ENCODE data around the gene TRAM2. TPM values are rescaled to one million over a fixed set of nuclear protein-coding genes. Genes with fewer than 3 reads are reported as not detected.

Gene TRAM2
- total and polyA plus RNA-seq, 9 of the 15 experiments (the other 6 are each of a cell fraction or from before 2014, with no cell fraction given) = 2.6 to 13.3 (median 8.9) TPM

- no peak for TF ChIP-seq RAD21 (CRISPR knock-in tag; conservative IDR thresholded peaks at IDR 0.05 in 1 of 2, IDR thresholded peaks at IDR 0.05 in 1 of 2)
- TF ChIP-seq BHLHE40 (IDR thresholded peaks at IDR 0.05; ENCODE audit: low read length) = peak; percentile 92
- peak; percentile 39; the same call in 1 of the 2 replicates for TF ChIP-seq NKRF (IDR thresholded peaks at IDR 0.05; ENCODE audit: borderline replicate concordance)
- TF ChIP-seq FOXK2 (conservative IDR thresholded peaks at IDR 0.05 in 1 of 2, IDR thresholded peaks at IDR 0.05 in 1 of 2; ENCODE audit: low read depth in 2 of 2) = peak; percentile 20 to 45; a peak in 1 of 4 replicates
- TF ChIP-seq ESRRA (IDR thresholded peaks at IDR 0.05; ENCODE audit: borderline replicate concordance, low read depth) = peak; percentile 21; the same call in 1 of the 2 replicates
- no peak for TF ChIP-seq ARID2 (IDR thresholded peaks at IDR 0.05)
- TF ChIP-seq BCOR (IDR thresholded peaks at IDR 0.05) = 0 out of 2 replicates have a peak, but pooled peaks have one; percentile 24
- TF ChIP-seq JUNB (CRISPR knock-in tag; conservative IDR thresholded peaks at IDR 0.05) = no peak
- TF ChIP-seq GMEB1 (CRISPR knock-in tag; IDR thresholded peaks at IDR 0.05) = no peak
- TF ChIP-seq CCNT2 (IDR thresholded peaks at IDR 0.05; ENCODE audit: borderline replicate concordance, extremely low read depth, insufficient read length, low read depth, low read length) = no peak
- TF ChIP-seq BCL6 (CRISPR knock-in tag; IDR thresholded peaks at IDR 0.05) = no peak
- no peak for TF ChIP-seq NCOA6 (IDR thresholded peaks at IDR 0.05)
- no peak for TF ChIP-seq COPS2 (conservative IDR thresholded peaks at IDR 0.05)
These were observed 2.0 kb downstream of the TRAM2 start (continued) for GRCh38 chr6:52574709-52575501.
